Hepatocyte (in vitro differentiated cells): Measurements from ENCODE around the gene LMCD1.

Experiments used
- CTCF ChIP-seq: fragments of 200-600 bp; sonication (generic); IDR thresholded peaks from 2 replicates; pipeline ENCODE4 v1.5.1; 2016; ENCODE audit warnings: antibody characterized with exemption, mild to moderate bottlenecking; ENCODE audit not compliant: poor library complexity
- EZH2 ChIP-seq: fragments of 200-600 bp; sonication (generic); IDR thresholded peaks from 2 replicates; pipeline ENCODE4 v1.6.1; 2016; ENCODE audit warnings: antibody characterized with exemption, mild to moderate bottlenecking, borderline replicate concordance
- EZH2phosphoT487 ChIP-seq: fragments of 200-600 bp; sonication (generic); IDR thresholded peaks from one replicate; pipeline ENCODE4 v1.6.1; 2018; ENCODE audit warnings: antibody characterized with exemption, mild to moderate bottlenecking, low read depth, moderate library complexity; ENCODE audit not compliant: unreplicated experiment, severe bottlenecking

DNA sequence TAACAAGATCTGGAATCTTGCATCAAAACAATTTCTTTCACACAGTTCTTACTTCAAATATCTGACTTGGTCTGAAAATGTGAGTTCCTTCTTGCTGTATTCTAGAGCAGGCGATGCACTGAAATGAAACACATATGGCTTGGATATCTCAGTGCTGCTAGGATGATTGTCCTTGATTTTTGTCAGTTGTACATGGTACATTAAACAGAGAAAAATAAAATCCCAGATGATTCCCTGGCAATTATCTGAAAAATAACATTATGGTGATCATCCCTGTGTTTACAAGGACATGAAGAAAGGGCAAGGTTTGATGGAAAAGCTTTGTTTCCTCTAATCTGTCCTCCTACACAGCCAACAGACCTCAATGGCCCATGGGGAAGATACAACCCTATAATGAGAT lies 10.6 kb downstream of the LMCD1 start:
- TF ChIP-seq CTCF (no peak), EZH2phosphoT487 (no peak), EZH2 (no peak)
